T-helper 22 cell (primary cell): ENCODE measurements around the gene PIEZO1.

ENCODE experiments used
- DNase-seq: peaks from one replicate; pipeline ENCODE4 v3.0.0-alpha.2; 2020; ENCODE audit warnings: low read depth

The PIEZO1 gene

DNA sequence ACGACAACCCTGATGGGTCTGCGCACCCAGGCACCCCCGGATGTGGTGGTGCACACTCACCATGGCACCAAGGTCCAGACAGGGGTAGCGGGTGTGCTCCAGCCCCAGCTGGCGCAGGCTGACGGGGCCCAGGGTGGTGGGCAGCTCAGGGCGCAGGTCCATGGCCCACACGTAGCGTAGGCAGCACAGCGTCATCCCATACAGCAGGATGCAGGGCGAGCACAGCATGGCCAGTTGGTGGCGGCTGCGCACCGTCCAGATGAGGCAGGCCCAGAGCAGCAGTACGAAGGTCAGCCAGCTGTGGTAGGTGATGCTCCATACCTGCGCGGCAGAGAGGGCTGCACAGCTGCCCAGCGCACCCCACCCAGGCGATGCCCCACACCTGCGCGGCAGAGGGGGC, 48.9 kb downstream of the PIEZO1 start:
- no peak for DNase-seq

DNA sequence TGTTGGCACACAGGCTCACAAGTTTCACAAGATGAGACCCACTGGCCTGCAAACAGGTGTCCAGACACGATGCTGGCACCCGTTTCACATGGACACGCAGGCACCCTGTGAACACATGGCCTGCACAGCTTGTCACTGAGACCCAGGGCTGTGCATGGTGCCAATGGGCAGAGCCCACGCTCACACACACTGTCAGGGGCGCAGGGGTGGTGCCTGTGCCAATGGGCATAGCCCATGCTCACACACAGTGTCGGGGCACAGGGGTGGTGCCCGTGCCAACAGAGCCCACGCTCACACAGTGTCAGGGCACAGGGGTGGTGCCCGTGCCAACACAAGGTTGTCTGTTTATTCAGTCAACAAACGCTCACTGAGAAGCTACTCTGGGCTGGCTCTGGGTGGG, 49.4 kb downstream of the PIEZO1 start:
- DNase-seq: no peak

DNA sequence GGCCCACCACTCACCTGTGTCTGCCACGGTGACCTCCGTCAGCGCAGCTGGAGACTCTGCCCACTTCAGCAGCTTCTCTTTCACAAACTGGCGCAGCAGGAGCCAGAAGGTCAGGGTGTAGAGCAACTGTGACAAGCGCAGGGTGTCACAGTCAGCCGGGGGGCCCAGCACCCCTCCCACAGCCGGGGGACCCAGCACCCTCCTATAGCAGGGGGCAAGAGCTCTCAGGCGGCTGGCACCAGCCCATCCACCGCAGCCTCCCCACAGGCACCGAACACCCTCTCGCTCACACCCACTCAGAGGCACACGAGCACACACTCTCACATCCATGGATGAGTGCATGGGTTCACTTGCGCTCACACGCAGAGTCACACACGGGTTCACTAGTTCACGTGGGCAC, 49.9 kb downstream of the PIEZO1 start:
- no peak for DNase-seq

DNA sequence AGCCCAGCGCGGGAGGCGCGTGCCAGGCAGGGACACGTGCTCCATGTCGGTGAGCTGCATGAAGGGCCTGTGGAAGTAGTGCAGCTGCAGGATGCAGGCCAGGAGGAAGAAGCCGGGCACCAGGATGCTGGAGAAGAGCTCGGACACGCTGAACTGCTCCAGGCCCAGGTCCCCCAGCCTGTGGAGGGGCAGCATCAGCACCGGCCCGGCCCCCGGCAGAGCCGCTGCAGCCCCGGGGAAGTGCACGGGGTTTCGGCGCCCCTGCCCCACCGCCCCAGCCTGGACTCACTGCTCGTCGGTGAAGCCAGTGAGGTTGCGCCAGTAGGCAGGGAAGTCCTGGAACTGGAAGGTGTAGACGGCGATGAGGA, 50.7 kb downstream of the PIEZO1 start:
- DNase-seq: no peak

DNA sequence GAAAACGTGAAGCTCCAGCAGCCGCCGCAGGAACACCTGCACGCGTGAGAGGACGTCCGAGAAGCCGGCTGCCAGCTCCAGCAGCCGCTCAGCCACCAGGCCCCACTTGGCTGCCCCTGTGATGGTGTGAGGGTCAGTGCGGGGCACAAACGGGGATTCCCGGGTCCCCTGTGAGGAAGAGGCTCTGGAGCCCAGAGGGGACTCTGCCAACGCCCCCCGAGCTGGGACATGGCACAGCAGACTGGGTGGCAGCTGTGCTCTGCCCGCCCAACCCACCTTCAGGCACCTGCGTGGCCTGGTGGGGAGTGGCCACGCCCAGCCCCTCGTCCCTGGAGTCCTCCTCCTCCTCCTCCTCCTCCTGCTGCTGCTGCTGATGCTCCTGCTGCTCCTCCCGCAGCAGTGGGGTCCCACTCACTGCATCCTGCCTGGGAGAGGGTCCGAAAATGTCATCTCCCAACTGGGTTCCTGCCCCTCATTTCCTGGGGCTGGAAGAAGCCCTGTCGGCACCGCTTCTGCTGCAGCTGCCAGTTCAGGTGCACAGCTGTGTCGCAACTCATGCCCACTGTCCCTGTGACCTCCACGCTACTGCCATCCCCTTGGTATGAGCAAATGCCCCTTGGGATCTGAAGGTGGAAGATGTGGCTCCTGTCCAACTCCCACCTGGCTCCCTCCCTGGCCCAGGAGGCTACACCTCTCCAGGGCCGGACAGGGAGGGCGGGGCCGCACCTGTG, 51.2 kb downstream of the PIEZO1 start:
- no peak for DNase-seq

DNA sequence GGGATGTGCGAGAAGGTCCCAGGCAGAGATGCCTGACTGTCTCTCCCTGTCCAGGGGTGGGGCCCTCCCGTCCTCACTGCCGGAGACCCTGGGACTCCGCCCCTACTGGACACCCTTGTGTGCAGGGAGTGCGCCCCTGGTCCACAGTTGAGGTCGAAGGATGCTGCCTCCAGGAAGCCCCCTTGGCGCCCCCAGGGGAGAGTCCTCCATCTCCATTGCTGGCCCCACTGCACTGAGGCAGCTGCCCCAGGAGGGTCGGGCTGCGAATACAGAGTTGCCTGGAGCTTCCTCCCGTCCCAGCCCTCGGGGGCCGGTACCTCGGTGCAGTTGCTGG, 52.1 kb downstream of the PIEZO1 start:
- no peak for DNase-seq

DNA sequence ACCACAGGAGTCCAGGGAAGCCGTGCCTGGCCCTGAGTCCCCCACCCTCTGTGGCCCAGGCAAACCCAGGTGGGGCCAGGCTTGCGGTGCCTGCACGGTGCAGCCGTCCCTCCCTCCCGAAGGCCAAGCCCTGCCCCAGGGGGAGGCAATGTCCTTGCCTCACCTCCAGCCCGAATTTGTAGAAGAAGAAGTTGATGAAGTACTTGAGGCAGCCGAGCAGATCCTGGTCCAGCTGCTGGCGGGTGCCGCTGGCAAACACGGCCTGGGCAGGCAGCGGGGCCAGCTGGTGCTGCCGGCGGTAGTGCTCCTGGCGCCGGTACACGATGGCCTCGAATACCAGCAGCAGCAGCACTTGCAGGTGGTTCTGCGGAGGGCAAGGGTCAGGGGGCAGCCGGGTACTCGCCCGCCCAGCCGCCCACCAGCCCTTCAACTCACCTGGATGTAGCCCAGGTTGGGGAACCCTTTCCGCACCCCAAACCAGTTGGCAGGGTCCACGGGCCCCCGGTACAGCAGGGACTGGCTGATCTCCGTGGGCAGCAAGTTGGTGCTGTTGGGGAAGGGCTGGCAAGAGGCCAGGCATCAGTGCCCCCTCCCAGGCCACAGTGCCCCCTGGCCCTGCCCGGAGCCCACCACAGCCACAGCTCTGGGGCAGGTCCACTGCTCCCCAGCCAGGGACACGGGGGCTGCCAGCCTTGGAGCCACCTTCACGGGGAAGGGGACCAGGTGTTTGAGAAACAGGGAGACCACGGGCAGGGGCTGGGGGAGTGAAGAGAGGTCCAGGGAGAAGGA, 52.7 kb downstream of the PIEZO1 start:
- DNase-seq: no peak

DNA sequence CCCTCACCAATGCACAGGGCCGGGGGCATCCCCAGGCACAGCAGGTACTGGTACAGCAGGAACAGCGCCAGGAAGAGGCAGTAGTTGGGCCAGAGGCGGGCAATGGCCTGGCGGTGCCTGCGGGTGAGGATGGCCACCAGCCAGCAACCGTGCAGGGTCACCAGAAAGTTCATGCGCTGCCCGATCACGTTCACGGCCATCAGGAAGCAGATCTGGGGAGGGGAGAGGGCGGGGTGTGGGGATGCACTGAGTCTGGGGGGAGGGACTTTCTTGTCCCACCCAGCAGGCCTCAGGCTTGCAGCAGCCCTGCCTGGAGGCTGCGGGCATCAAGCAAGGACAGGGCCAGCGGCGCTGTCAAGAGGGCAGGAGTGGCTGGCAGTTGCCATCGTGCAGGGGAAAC, 53.3 kb downstream of the PIEZO1 start:
- DNase-seq: no peak

DNA sequence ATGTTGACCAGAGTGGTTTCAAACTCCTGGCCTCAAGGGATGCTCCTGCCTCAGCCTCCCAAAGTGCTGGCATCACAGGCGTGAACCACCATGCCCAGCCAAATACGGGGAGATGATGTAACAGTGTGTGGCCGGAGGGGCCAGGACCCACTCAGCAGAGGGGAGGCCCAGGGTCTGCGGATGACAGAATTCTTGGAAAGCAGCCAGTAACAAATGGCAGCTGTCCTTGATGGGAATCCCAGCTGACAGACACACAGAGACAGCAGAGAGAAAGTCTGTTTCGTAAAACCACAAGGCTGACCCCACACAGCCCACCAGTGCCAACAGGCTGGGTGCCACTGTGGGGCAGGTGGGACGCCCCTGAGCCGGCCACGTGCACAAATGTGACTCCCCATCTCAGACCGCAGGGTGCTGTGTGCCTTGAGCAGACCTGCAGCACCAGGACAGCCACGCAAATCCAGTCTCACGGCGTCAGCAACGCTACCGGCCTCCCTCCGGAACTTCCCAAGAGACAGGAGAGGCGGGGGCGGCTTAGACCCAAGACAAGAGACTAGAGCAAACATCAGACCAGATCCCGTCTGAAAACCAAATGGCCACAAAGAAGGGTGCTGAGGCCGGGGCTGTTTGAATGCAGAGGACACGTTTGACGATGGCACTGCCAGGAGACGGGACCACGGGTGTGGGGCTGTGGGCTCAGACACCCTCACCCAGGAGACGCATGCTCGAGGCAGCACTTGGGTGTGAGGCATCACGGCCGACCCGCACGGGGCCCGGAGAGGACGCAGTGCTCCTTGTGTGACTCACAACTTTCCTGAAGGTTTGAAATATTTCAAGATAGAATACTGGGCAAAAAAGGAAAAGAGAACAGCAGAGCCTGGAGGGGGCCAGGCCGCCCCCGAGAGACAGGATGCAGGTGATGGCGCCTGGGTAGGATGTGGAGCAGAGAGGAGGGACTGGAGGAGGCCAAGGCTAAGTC, 54.1 kb downstream of the PIEZO1 start:
- DNase-seq: no peak

DNA sequence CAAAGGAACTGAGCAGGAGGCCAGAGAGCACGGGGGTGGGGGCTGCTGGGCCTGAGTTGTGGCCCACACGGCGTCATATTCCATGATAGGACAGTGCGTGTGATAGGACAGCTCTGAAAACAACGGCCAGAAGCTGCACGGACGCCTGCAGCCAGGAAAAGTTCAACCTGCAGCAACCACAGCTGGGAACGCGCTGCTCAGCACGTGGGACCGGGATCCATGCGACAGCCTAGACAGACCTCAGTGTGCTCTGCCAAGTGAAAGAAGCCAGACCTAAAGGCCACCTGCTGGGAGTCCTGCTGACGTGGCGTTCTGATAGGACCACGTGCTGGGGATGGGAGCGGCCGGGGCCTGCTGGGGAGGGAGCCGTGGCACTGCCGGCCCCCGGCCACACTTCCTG, 57.1 kb downstream of the PIEZO1 start:
- no peak for DNase-seq

DNA sequence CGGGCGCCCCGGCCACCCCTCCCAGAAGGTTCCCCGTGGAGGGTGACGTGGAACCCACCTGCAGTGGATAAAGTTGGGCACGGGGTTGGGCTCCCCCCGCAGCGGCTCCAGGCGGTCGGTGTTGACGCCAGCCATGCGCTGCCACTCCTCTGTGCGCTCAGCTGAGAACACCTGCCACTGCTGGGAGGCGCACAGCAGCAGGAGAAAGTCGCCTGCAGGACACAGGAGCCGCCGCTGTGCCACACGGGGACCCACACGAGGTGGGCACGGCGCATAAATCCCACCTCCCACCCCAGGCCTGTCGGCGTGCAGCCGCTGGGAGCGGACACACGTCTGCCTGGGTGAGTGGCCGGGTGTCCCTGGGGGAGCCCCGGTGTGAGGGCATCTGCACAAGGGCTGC, 58.0 kb downstream of the PIEZO1 start:
- DNase-seq: no peak

DNA sequence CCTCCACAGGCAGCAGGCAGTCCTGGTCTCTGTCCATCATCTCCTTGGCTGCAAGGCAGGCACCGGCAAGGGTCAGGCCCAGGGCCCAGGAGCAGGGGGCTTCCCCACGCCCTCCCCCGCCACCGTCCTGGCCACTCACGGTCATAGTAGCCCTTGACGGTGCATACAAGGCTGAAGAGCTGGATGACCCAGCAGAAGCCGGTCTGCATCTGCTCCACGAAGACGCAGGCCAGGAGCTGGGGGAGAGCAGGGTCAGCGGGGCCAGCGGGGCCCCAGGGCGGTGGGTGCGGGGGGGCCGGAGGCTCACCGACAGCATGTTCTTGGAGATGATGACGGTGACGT, 58.6 kb downstream of the PIEZO1 start:
- no peak for DNase-seq

DNA sequence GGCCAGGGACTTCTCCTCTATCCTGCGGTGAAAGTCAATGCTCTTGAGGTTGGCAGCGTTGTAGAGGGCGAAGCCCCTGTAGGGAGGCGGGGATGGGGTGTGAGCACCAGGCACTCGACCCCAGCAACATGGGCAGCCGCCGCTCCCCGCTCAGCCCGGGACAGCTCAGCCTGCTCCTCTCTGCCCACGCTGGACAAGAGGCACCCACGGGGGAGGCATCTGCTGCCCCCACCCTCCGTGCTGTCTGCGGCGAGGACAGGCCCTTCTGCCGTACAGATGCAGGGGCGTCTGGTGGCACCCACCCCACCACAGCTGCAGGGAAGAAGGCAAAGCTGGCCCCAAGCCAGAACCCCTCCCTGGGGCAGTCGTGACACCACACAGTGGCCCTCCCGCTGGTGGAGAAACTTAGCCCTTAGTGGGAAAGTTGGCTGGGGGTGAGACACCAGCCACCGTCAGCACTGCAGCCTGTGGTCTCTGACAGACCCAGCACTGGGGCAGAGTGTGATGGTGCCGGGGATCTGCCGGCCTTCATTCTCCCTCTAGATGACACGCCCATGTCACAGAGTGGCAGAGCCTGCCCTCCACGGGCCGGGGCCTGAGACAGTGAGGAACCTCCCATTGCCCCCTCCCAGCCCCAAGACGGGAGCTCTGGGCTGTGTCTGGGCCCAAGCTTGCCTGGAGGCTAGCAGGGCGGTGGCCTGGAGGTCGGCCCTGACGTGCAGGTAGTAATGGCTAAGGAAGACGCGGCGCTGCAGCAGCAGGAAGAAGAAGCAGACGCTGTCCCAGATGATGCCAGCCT, 59.2 kb downstream of the PIEZO1 start:
- DNase-seq: no peak

DNA sequence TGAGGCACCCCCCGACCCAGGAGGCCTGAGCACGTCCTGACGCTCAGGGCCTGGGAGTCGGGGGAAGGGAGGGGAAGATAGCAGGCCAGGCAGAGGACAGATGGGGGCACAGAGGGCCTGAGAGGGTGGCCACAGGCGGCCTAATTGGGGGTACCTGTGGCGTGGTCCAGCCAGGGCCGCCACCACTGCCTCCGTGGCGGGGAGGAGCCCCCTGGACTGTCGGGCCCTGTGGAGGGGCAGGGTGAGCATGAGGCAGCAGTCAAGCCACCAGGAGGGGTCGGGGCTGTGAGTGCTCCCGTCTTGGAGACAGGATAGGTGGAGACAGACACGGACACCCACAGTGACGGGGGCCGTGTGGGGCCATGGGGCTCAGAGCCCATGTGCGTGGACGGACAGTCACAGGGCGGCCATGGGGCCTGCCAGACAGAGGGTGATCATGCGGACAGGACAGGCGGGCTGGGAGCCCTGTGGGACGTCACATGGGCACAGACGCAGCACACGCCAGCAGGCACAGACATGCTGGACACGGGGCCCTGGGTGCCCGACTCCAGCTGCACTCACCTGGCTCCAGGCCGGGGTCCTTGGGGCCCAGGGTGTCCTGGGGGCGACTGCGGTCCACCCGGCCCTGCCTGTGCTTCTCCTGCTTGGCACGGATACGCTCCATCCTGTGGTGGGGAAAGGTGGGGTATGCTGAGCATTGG, 60.0 kb downstream of the PIEZO1 start:
- DNase-seq: no peak

DNA sequence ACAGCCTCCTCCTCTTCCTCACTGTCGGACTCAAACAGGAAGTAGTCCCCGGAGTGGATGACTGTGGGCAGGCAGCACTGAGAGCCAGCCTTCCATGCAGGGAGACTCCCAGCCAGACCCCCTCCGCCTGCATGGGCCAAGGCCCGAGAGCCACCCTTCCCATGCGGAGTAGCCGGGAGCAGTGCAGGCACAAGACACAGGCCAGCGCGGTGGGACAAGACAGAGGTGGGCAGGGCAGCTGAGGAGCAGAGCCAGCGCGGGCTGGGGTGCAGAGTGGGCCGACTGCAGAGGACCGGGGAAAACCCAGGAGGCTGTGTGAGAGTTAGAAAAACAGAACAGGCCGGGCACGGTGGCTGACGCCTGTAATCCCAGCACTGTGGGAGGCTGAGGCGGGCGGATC, 61.1 kb downstream of the PIEZO1 start:
- no peak for DNase-seq

DNA sequence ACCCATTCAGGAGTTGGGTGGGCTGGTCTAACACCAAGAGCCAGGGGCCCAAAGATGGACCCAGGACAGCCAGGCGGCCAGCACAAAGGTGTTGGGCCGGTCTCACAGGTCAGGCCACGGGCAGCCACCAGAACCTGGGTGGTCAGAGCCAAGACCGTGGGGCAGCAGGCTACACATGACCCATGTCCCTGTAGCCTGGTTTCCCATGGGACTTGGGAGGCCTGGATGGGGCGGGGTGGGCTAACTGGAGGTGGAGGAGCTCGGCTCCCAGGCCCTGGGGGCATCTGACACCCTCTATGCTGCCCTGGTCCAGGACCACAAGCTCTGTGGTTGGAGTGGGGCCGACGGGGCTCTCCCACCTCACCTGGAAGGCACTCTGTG, 61.5 kb downstream of the PIEZO1 start:
- DNase-seq: no peak

DNA sequence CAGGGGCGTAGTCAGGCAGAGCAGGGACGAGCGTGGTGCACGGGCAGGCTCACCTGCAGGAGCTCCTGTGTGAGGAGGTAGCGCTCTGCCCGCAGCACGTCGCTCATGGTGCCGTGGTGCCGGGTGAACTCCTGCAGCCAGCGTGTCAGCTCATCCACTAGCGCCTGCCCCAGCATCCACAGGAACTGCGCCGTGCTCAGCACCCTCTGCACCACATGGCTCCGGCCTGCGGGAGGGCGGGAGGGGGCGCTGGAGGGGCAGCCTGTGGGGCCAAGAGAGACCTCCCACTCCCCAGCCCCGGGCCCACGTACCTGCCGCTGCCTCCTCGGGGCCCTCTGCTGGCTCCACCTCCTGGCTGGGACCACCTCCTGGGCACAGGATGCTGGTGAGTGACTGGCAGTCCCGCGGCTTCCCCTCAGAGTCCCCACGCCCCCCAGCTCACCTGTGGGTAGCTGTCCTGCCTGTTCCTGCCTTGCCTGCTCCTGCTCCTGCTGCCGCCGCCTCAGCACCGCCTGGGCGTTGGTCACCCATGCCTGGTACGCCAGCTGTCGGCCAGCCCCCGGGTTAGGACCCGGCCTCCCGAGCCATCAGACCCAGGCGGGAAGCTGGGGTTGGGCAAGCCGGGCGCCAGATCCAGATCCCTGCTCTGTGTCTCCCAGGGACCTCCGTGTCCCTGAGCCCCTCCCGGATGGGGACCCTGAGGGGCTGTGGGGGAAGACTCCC, 62.1 kb downstream of the PIEZO1 start:
- no peak for DNase-seq

DNA sequence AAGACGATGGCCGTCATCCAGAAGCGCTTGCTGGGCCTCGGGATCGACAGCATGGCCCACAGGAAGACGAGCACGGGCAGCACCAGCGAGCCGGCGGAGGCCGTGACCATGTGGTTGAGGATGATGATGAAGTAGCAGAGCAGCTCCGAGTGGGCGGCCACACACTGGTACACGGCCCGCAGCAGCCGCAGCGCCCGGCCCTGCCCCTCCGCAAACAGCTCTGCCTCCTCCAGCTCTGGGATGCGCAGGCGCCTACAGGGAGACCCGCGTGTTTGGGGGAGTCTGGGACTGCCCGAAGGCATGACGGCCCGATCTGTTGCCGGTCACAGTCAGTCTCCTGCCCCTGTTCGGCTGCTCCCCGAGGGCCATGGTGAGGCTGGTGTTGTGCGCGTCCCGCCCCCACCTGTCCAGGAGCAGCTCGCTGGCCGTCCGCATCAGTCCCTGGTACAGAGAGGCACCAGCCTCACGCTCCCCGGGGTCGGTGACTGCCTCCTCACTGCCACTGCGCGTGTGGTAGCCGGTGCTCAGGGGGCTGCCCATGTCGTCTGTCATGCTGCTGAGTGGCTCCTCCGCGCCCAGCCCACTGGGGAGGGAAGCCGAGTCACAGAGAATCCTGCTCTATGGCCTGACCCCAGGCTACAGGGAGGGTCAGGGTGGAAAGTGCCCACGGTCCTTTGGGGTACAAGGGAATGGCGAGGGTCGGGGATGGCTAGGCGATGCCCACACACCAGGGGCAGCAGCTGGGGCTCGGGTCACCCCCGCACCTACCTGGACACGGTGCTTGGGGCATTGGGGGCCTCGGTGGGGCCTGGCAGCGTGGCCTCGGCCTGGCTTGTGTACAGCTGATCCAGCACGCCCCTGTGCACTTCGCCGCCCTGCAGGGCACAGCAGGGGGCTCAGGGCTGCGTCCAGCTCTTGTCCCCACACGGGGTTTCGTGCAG, 62.9 kb downstream of the PIEZO1 start:
- no peak for DNase-seq

DNA sequence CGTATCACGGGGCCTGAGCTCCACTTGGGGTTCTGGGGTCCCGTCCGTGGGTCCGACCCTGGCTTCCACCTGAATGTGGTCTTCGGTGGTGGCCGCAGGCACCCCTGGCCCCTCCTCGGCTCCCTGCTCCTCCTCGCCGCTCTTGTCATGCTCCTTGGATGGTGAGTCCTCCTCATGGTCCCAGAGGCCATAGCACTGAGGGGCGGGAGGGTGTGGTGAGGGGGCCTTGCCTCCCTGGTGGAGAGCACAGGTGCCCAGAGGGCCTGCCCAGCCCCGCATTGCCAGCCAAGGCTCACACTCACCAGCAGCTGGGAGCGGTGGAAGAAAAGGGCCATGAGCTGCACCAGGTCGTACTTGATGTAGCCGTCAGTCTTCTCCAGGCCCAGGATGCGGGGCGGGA, 63.8 kb downstream of the PIEZO1 start:
- no peak for DNase-seq
